C1 segment of cervical spinal cord (tissue), 14 donors: ENCODE data around the gene ALDH9A1.
"Not testable (repeated sequence)": the region's sequence is repeated elsewhere in the genome, so short reads cannot be mapped to it uniquely, and the experiment has no call there.

Source experiments
- DNase-seq, 14 donors: peaks; one replicate each; lab custom pipeline; 2025; lab: John Stamatoyannopoulos, UW

ALDH9A1 gene

DNA sequence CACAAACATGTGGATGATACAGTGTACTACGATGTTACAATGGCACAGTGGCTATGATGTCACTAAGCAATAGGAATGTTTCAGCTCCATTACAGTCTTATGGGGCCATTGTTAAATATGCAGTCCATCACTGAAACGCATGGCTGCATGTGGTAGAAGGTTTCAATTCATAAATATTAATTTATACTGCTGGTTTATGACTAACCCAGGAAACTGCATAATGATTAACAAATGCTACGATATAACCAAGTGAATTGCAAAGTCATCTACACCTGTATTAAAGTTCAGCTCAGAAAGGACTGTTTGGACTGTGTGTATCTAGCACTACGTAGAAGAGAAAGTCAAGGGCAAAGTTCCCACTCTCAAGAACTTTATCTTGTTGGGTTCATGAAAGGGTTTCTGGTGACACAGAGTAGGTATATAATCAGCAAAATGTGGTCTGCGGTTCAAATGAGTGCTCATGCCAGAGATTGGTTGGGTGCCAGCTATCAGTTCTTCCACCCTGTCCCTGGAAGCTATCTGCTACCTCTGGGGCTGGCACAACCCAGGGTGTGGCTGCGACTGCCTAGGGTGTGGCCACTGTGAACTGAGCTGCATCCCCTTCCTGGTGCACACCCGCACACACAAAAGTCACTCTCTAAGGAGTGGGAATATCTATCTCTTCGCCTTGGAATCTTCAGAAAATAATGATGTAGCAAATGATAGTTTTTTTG, 52.6 kb downstream of the ALDH9A1 start:
- DNase-seq, result no peak

DNA sequence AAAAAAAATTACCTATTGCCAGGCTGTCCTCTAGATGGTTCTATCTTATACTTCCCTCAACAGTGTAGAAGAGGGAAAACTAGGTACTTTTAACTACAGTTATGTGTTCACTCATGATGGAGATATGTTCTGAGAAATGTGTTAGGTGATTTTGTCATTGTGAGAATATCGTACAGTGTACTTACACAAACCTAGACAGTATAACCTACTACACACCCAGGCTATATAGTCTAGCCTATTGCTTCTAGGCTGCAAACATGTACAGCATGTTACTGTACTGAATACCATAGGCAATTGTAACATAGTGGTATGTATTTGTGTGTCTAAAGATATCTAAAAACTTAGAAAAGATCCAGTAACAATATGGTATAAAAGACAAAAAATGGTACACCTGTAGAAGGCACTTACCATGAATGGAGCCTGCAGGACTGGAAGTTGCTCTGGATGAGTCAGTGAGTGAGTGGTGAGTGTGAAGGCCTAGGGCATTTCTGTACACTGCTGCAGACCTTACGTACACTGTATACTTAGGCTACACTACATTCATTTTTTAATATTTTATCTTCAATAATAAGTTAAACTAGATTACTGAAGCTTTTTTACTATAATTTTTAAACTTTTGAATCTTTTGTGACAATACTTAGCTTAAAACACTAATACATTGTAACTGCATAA, 54.2 kb downstream of the ALDH9A1 start:
- no peak for DNase-seq

DNA sequence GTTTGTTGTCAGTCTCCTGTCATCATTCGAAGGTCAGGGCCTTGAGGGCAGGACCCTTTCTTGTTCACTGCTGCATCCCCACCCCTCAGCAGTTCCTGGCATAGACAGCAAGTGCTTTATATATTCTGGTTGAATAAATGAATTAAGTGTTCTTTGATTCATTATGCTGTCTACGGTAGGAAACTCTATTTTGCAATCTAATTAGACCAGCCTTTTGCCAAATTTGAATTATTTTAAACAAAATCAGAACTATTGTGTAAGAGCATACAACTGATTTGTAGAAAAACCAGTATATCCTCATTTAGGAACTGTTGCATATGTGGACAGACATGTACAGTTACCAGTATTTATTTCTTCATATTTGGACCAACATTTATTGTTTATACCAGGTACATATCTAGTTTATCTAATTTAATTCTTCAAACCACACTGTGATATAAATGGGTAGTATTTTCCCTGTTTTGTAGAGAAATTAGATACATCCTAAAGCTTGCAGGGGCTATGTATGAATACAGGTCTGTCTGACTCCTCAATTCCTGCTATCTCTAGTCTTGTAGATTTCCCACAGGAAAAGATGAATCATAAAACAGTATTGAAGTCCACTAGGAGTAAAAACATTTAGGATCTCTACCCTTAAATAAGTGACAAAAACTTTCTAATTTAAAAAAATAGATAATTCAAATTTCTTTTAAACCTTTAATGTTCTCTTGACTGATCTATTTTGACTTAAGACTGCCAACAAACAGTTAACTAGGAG, 57.0 kb downstream of the ALDH9A1 start:
- no peak for DNase-seq

DNA sequence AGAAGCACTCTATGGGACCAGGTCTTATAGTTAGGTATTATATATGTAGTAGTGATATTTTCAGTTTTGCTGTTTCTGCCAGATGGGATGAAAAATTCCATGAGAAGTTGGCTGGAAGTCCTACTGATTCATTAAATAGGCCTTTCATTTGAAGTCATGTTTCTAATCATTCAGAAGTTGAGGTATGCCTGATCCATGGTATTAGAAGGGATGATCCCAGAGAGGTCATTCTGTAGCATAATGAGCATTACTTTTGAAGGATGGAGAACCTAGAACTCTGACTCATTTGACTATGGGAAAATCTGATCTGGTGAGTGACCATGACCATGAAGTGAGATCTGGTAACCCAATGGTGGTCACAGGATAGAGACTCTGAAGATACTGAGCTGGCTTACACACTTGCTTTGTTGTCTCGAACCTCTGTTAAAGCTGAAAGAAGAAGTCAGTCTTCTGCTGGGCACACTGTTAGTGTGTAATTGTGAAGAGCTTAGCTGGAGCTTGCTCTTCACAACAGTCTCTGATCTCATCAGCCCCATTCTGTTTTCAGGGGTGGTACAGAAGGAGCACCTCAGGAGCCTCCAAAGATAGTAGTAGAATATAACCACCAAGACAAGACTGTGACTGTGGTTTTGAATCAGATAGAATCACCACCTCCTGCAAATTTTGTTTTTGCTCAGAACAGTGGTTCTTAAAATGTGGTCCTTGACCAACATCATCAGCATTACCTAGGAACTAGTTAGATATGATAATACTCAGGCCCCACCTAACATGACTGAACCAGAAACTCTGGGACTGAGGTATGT, 58.3 kb downstream of the ALDH9A1 start:
- DNase-seq, result no peak

DNA sequence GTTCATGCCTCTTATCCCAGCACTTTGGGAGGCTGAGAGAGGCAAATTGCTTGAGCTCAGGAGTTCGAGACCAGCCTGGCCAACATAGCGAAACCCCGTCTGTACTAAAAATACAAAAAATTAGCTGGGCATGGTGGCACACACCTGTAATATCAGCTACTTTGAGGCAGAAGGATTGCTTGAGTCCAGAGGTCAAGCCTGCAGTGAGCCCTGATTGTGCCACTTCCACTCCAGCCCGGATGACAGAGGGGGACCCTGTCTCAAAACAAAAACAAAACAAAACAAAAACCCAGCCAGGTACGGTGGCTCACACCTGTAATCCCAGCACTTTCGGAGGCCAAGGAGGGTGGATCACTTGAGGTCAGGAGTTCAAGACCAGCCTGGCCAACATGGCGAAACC, 60.2 kb downstream of the ALDH9A1 start:
- not testable (repeated sequence) for DNase-seq

DNA sequence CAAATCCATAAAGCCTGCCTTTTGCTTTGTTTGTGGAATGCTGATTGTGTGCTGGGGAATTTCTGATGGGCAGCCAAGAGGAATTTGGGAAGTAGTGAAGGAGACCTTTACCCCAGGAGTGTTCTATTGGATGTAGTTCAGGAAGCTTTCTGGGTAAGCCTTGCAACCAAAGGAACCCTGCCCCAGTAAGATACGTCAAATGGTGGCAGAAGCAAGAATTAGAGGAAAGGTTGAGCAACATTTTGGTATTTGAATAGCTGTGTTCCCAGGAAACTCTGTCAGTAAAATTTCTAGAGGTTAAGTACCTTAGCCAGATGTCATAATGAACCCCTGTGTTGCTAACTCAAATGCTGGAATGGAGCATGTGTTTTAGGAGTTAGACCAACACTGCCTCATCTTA, 60.9 kb downstream of the ALDH9A1 start:
- DNase-seq, result no peak

DNA sequence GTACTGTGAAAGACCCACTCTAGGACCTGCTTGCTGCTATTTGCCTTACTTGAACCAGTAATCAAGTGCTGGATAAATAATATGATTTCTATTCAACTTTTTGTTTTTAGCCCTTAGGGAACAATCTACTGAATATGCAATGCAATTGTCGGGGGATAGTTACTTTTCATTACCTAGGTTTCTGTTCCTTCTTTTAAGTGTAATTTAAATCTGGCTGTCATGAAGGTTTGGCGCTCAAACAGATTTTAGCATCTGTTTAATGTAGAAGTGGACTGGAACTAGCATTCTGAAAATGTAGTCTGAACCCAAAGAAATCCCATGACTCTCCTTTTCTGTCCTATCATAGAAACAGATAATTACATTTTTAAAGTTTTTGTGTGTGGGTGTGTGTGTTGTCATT, 62.5 kb downstream of the ALDH9A1 start:
- no peak for DNase-seq

DNA sequence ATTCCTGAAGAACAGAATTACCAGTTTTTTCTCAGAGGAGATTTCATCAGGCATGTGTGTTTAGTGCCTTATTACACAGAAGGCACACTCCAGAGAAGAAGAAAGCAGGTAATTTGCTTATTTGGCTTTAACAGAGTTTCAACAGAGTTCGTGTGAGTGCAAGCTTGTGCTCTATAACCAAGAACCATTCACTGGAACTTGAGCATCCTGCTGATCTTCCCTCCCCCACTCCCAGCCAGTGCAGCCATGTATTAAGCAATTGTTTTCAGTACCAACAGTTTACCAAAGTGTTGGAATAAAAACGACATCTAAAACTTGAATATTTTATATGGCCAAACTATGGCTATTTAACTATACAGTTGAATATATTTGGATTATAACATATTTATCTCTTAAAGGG, 63.0 kb downstream of the ALDH9A1 start:
- peak in 1 of 14 donors; percentile 21 for DNase-seq

DNA sequence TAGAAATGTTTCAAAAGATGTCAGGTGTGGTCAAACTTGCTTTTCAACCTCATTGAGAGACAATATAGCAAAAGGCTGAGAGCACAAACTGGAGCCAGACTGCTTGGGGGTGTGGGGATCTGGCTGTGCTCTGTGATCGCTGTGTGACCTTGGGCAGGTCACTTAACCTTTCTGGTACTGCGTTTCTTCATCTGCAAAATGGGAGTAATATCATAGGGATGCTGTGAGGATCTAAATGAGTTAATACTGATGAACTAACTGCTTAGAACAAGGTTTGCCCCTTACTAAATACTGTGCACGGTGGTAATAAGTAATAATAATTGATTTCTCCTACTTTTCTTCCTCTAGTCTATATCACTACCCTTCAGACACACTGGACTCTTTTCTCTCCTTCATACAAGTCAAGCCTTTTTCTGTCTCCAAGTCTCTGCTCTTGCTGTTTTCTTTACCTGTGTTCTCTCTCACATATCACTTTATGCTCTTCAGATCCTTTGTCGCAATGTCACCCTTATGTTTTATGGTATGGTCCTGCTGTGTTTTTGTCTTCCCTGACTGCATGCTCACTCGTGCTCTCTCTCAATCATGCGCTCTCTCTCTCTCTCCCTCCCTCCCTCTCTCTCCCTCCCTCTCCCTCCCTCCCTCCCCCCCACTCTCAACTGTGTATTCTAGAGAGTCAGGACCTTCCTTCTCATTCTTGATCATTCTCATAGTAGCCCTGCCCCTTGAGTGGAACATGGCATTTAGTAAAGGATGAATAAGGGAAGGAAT, 64.0 kb downstream of the ALDH9A1 start:
- DNase-seq, result no peak

DNA sequence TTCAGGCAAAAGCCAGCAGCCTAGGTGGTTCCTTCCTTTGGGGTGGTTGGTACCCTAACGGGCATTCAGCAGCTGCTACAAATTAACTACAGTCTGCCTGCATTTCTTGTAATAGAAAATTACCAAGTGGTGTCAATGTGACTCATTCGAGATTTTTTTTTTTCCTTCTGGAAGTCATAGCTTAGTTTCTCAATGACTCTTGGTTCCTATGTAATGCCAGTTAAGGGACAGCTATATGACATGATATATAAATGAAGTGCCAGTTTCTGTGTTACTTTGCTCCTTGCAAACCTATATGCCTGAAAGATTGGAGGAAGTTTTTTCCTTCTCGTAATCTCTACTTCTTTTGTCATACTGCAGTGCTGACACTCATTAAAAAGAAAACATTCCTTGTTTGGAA, 64.7 kb downstream of the ALDH9A1 start:
- no peak for DNase-seq

DNA sequence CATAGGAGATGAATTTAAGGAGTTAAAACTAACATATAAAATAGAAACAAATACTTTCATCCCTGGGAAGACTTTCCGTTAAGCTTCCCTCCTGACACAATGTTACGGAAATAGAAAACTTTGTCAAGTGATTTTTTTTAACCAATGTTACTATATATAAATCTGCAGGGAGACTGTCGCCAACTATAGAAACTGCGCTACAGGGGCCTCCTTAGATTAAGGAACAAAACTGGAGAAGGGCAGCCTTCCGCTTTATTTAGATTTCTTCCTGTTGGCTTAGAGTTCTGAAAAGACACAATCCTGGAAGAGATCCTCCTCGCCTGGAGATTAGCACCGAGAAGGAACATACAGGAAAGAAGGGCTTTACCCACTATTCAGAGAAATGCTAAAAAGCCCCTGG, 65.9 kb downstream of the ALDH9A1 start:
- DNase-seq, result peak in 1 of 14 donors; percentile 13

DNA sequence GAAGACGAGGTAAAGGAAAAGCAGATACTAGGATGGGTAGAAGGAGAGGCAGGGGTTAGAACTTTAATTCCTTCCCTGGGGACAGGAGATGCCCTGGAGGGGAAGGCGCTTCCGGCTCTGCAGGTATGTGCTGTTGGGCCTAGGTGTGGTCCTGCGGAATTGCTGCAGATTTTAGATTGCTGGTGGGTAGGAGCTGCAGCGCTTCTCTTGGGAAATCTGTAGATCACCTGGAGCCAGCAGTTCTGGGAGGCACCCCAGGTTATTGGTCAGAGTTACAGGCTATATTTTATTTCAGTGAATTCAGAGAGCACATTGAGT, 66.3 kb downstream of the ALDH9A1 start:
- DNase-seq, result peak in 1 of 14 donors; percentile 46

DNA sequence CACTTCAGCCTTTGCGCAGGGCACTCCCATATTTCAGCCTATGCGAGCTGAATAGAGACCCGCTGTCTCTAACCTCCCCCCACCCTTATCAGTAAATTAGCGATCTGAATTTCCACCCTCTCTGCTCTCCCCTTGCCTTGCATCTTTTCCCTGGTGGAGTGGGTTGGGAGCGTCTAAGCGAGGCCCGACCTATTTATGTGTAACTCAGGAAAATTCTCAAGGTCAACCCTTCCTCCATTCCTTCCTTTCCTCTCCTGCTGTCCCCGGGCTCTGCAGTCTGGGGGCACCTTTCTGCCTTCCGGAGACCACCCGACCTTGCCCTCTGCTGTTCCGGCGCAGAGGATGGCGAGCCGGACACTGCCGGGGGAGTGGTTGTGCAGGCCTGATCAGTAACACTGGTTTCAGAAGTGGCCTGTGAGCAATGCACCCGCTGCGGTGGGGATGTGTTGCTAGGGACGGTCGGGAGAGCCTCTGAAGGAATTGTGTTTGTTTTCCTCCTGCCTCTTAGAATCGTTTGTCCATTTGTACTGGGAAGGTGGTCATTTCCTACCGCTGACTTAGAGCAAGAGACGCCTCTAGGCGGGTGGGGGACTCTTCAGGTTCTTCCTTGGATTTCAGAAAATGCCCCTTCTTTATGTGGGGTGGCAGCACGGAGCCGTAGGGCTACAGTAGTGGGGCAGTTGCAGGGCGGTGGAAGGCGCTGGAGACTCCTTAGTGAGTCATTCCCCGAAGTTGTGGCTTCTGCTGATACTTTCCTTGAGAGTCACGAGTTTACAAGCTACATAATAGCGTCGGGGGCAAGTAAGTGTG, 66.8 kb downstream of the ALDH9A1 start:
- peak in 13 of 14 donors; percentile 34 to 77 (median 61) for DNase-seq

DNA sequence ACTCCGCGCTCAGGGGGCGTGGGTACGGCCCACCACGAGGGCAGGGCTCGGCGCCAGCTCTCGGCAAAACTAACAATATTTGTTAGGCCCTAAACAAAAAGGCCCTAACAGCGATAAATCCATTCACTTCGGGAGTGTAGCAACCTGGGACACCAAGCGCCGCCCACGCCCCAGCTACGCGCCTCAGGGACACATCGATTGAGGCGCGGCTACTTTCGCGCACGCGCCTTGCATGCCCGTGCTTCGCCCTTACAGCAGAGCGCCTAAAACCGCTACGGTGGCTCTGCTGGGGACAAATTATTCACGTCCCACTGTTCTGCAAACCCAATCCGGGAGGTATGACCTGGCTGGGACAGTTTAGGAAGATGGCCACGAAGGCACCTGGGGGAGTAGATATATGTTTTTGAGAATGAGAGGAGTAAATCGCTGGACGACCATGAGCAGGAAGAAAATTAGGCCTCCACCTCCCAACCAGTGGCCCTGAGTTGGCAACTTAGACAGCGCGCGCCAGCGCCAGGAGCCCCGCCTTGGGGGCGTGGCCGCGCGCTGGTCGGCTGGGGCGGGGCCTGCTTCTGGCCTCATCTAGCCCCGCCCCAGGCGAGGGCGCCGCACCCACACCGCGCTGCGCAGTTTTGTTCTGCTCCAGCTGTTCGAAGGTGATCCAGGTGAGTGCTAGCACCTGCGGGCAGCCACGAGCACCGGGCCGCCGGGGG, 67.6 kb downstream of the ALDH9A1 start, which contains the start of gene MGST3:
Gene MGST3, plus strand, starts transcription at position 606 of the 713 bp plus-strand sequence. CDS start 18,614 bp downstream, outside the sequence.
- peak; percentile 29 to 97 (median 91) for DNase-seq

DNA sequence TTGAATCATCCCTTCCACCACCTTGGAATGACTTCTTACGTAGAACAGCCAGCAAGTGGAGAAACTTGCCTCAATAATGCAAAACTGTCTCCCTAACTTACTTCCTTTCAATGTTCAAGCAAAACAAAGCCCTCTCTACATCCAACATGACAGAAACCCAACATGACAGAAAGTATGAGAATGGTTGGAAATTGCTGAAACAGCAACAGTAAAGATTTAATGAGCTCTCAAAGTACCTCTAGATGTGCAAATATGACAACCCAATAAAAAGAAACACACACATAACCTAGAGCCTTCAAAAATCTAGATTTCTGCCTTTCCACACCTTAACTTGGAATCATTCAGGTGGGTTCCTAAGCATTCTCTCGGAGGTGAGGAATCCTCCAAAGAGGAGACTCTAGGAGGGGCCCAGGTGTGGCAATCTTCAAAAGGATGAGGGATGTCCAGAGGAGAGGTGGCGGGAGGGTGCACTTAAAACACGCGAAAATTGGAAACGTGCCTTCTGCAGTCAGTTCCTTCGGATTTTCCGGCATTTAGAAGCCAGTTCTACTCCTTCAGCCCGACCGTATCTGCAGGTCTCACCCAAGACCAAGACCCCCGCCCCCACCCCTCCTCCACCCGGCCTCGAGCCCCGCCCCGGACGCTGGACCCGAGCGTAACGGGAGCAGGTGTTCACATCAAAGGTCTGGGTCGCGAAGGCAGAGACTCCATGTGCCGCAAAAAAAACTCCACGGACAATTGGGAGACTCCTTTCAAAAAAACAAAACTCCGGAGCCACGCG, 68.3 kb downstream of the ALDH9A1 start:
- DNase-seq, result peak in 2 of 14 donors; percentile 31 to 70

DNA sequence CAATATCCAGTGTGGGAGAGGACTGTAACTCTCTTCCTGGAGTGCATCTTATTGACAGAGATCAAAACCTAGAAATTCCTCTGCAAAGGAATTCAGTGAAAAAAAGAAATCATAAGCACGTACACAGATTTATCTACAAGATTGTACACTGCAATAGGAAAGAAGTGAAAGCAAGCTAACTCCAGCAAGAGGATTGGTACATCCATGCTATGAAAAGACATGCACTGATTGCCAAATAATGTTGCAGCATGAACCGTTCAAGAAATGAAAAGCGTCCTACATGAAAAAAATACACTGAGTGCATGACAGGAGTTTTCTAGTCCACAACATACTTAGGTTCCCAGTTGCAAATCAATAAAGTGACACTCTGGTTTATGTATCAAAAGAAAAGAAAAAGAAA, 69.2 kb downstream of the ALDH9A1 start:
- no peak for DNase-seq

DNA sequence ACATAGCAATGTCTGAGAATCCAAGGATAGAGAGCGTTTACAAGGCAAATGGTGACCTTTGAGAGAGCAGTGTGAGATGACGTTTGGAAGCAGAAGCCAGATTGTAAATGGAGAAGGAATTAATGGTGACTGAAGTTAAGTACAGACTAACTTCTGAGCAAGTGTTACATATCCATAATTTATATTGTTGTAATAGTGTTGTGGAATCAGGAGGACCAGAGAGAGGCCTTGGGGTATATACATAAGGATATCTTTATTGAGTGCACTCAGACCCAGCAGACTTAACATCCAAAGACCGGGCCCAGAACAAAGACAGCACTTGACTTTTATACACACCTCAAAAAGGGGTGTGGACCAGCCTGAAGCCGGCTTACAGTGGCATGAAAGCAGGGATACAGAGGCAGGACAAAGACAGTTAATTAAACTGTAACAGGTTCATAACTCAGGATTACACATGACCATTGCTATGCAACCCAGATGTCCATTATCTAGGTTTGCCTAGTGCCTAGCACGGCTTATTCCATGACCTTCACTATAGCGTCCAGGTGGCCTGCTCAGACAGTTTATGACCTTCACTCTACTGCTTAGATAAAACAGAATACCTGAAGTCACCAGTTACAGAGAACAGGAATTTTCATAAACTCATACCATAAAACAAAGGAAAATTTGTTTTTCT, 70.1 kb downstream of the ALDH9A1 start:
- no peak for DNase-seq

DNA sequence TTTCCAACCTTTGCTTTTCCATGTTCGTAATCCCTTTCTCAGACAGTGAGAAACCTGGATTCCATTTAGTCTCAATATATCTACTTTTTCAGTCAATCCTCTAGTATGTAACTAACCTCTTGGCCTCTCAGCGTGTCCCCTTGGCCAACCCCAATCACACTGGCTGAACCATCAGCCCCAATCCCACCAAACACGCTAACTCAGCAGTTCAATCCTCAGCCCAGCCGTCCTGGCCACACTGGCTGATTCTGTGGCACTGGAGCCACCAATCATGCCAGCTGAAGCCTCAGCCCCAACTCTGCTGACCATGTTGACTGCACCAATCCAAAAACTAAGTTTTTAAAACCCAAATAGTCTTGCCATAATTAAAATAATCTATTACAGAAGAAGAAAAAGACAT, 73.9 kb downstream of the ALDH9A1 start:
- no peak for DNase-seq
